K562 (cell line): ENCODE measurements around the gene PET100. TPM values are rescaled to one million over a fixed set of nuclear protein-coding genes. Genes with fewer than 3 reads are reported as not detected.

Experiments
- ATF1 ChIP-seq, 2 experiments: fragments of 450-650 bp in 1 of 2; IDR thresholded peaks; 2 replicates each; pipeline ENCODE4 v1.6.1; 2016; ENCODE audit warnings: missing compliant biosample characterization in 1 of 2, missing genetic modification characterization in 1 of 2
- CTCFL ChIP-seq: IDR thresholded peaks from 2 replicates; pipeline ENCODE4 v1.6.1; 2011; ENCODE audit warnings: borderline replicate concordance, low read depth, mild to moderate bottlenecking, moderate library complexity, low read length; ENCODE audit not compliant: insufficient read depth, poor library complexity, severe bottlenecking
- E4F1 ChIP-seq: fragments of 250-450 bp; sonication (Bioruptor Pico); IDR thresholded peaks from 2 replicates; pipeline ENCODE4 v1.5.0; 2021; ENCODE audit warnings: mild to moderate bottlenecking, borderline replicate concordance
- GTF2B ChIP-seq: IDR thresholded peaks from 2 replicates; pipeline ENCODE4 v1.6.1; 2011; ENCODE audit not compliant: insufficient read length; ENCODE audit errors: extremely low read depth
- HMGN3 ChIP-seq: IDR thresholded peaks from 2 replicates; pipeline ENCODE4 v1.6.1; 2011; ENCODE audit warnings: borderline replicate concordance, low read depth, mild to moderate bottlenecking, mixed read lengths, low read length; ENCODE audit not compliant: insufficient read length; ENCODE audit errors: extremely low read depth
- LEF1 ChIP-seq: fragments of 450-650 bp; IDR thresholded peaks from 2 replicates; pipeline ENCODE4 v1.6.1; 2016; ENCODE audit warnings: mild to moderate bottlenecking
- MAX ChIP-seq: sonication (generic); formaldehyde crosslinking; IDR thresholded peaks from 2 replicates; pipeline ENCODE4 v1.9.0; 2022; ENCODE audit warnings: mild to moderate bottlenecking, missing genetic modification reagents
- MCM2 ChIP-seq: fragments of 450-650 bp; IDR thresholded peaks from 2 replicates; pipeline ENCODE4 v1.6.1; 2017; ENCODE audit warnings: low read depth, mild to moderate bottlenecking
- MEIS2 ChIP-seq: fragments of 450-650 bp; IDR thresholded peaks from 2 replicates; pipeline ENCODE4 v1.6.1; 2014; ENCODE audit warnings: mild to moderate bottlenecking; ENCODE audit not compliant: partially characterized antibody
- POLR2G ChIP-seq: fragments of 200-400 bp; formaldehyde crosslinking; IDR thresholded peaks from 2 replicates; pipeline ENCODE4 v1.6.1; 2017; ENCODE audit warnings: low read depth, mild to moderate bottlenecking, antibody characterized with exemption, low read length, moderate library complexity
- POLR2H ChIP-seq: IDR thresholded peaks from 2 replicates; pipeline ENCODE4 v1.6.1; 2016; ENCODE audit warnings: missing genetic modification characterization, low read depth, mild to moderate bottlenecking, control low read depth, missing compliant biosample characterization, moderate library complexity
- SAFB2 ChIP-seq: fragments of 200-400 bp; formaldehyde crosslinking; IDR thresholded peaks from 2 replicates; pipeline ENCODE4 v1.6.1; 2018; ENCODE audit warnings: borderline replicate concordance, low read length, low read depth, moderate library complexity; ENCODE audit not compliant: severe bottlenecking
- TAF7 ChIP-seq: fragments of 450-650 bp; IDR thresholded peaks from 2 replicates; pipeline ENCODE4 v1.6.1; 2016; ENCODE audit warnings: missing genetic modification characterization, missing compliant biosample characterization
- U2AF2 ChIP-seq: fragments of 200-400 bp; formaldehyde crosslinking; optimal IDR thresholded peaks from 2 replicates; pipeline ENCODE3; 2017; ENCODE audit warnings: low read depth, mild to moderate bottlenecking, low read length
- XRCC5 ChIP-seq: fragments of 200-400 bp; formaldehyde crosslinking; IDR thresholded peaks from 2 replicates; pipeline ENCODE4 v1.6.1; 2017; ENCODE audit warnings: low read depth, mild to moderate bottlenecking, low read length
- ZBTB1 ChIP-seq: sonication (generic); formaldehyde crosslinking; IDR thresholded peaks from 2 replicates; pipeline ENCODE4 v1.8.1; 2023; ENCODE audit warnings: missing genetic modification reagents, low read depth, mild to moderate bottlenecking, borderline replicate concordance
- ZBTB43 ChIP-seq: sonication (generic); formaldehyde crosslinking; IDR thresholded peaks from 2 replicates; pipeline ENCODE4 v1.8.0; 2023; ENCODE audit warnings: mild to moderate bottlenecking, missing genetic modification reagents
- ZFP30 ChIP-seq: fragments of 250-450 bp; sonication (Bioruptor Pico); IDR thresholded peaks from 2 replicates; pipeline ENCODE4 v1.8.0; 2022; ENCODE audit warnings: moderate library complexity, mild to moderate bottlenecking, inconsistent platforms, borderline replicate concordance
- polyA plus RNA-seq, 8 experiments: library from polyadenylated mRNA; depleted of rRNA in 4 of 8; stranded (reverse) in 5 of 8; unstranded in 3 of 8; fragments of >200 nt; fragmentation: Nextera tagmentation in 2 of 8; fragmentation: Illumina TruSeq in 1 of 8; extraction: Ambion mirVana in 2 of 8; extraction: Trizol in 1 of 8; gene quantifications; 2 replicates each; pipeline versions ENCODE4 v1.2.1 to v1.2.3, GENCODE V29; 2011 to 2014; ENCODE audit warnings: inconsistent platforms in 1 of 8, missing spikeins in 1 of 8
- total RNA-seq, 7 experiments: library from RNA; depleted of rRNA in 6 of 7; stranded (reverse); fragments of >200 nt in 6 of 7; fragmentation: Illumina TruSeq in 2 of 7; extraction: Trizol in 2 of 7; gene quantifications; 2 replicates each; pipeline versions ENCODE4 v1.2.1 to v1.2.3, GENCODE V29; 2011 to 2021; ENCODE audit warnings: low replicate concordance in 1 of 7

Gene PET100
- total and polyA plus RNA-seq, 9 of the 15 experiments (the other 6 are each of a cell fraction or from before 2014, with no cell fraction given) = 62.3 to 351 (median 98.3) TPM

GRCh38 chr19:7680606-7681339 is 51.2 kb downstream of the PET100 start, which contains the start of gene TRAPPC5 (continued):
- TF ChIP-seq U2AF2 (no peak), ZBTB43 (CRISPR knock-in tag) (no peak), POLR2H (tag) (no peak), SAFB2 (no peak), HMGN3 (peak; percentile 48), ZFP30 (CRISPR knock-in tag) (no peak), MAX (CRISPR knock-in tag) (peak; percentile 55; the same call in 1 of the 2 replicates), MCM2 (no peak), ZBTB1 (CRISPR knock-in tag) (0 out of 2 replicates have a peak, but pooled peaks have one; percentile 31), XRCC5 (no peak), CTCFL (peak; percentile 79), E4F1 (peak; percentile 97), MEIS2 (peak; percentile 80), POLR2G (peak; percentile 72), LEF1 (no peak), GTF2B (no peak), TAF7 (no peak), ATF1 (CRISPR knock-in tag; IDR thresholded peaks at IDR 0.05) (no peak), ATF1 (tag; IDR thresholded peaks at IDR 0.05) (peak; percentile 59)
